ENCODE data around the gene CSKMT.
"Not testable (repeated sequence)": the region's sequence is repeated elsewhere in the genome, so short reads cannot be mapped to it uniquely, and the experiment has no call there.

CSKMT gene

GRCh38 chr11:62671608-62672389 lies 6.7 kb downstream of the CSKMT start, which contains the start of the genes LBHD1 and UQCC3:
Gene LBHD1, minus strand, starts transcription at chr11:62672267. Its CDS starts 2,236 bp downstream, at chr11:62670031.
Gene UQCC3, plus strand, starts transcription at chr11:62671673. Its CDS starts 73 bp downstream, at chr11:62671746.
- Histone ChIP-seq H4K20me1 (ENCODE audit: control insufficient read depth, insufficient read depth, low read depth, low read length) (no peaks in the 10 kb centered on the region), H3K36me3 (ENCODE audit: control insufficient read depth, low read length) (peaks cover 76% of the 10 kb centered on the region), H3K27me3 (ENCODE audit: control insufficient read depth, low read length) (no peaks in the 10 kb centered on the region), H3K79me2 (ENCODE audit: control insufficient read depth, low read length) (peaks cover 85% of the 10 kb centered on the region), H3K9me3 (ENCODE audit: control insufficient read depth, insufficient read depth, low read length) (no peaks in the 10 kb centered on the region), H3K27ac (ENCODE audit: low read depth, low read length) (peak within 1 kb of the TSS; percentile 92), H3K4me1 (ENCODE audit: control insufficient read depth, low read length) (peaks cover 64% of the 10 kb centered on the region), H3K4me2 (ENCODE audit: low read length) (peak within 1 kb of the TSS; percentile 99), H3K9me2 (replicated peaks; ENCODE audit: control insufficient read depth, low read length) (no peaks in the 10 kb centered on the region), H3F3A (ENCODE audit: control insufficient read depth, insufficient read depth) (peaks cover 45% of the 10 kb centered on the region), H3K4me3 (ENCODE audit: low read length) (peak within 1 kb of the TSS; percentile 95)
- TF ChIP-seq CTCF (IDR thresholded peaks at IDR 0.05; ENCODE audit: low read depth, low read length, poor library complexity, severe bottlenecking) = no peak
- no peak for TF ChIP-seq EZH2phosphoT487 (IDR thresholded peaks at IDR 0.05; ENCODE audit: borderline replicate concordance, low read length)

- Histone ChIP-seq H3F3A (ENCODE audit: control insufficient read depth, insufficient read depth) (peaks cover 42% of the 10 kb centered on the region), H3K9me3 (ENCODE audit: control insufficient read depth, insufficient read depth, low read length) (no peaks in the 10 kb centered on the region), H3K4me3 (ENCODE audit: low read length) (peak overlapping the region; percentile 95), H3K4me1 (ENCODE audit: control insufficient read depth, low read length) (peaks cover 61% of the 10 kb centered on the region), H3K9me2 (replicated peaks; ENCODE audit: control insufficient read depth, low read length) (no peaks in the 10 kb centered on the region), H3K79me2 (ENCODE audit: control insufficient read depth, low read length) (peaks cover 85% of the 10 kb centered on the region), H3K27me3 (ENCODE audit: control insufficient read depth, low read length) (no peaks in the 10 kb centered on the region), H3K27ac (ENCODE audit: low read depth, low read length) (peak overlapping the region; percentile 92; the same call in 1 of the 2 replicates), H4K20me1 (ENCODE audit: control insufficient read depth, insufficient read depth, low read depth, low read length) (no peaks in the 10 kb centered on the region), H3K4me2 (ENCODE audit: low read length) (peak overlapping the region; percentile 99), H3K36me3 (ENCODE audit: control insufficient read depth, low read length) (peaks cover 75% of the 10 kb centered on the region)
- TF ChIP-seq EZH2phosphoT487 (IDR thresholded peaks at IDR 0.05; ENCODE audit: borderline replicate concordance, low read length) (no peak), CTCF (IDR thresholded peaks at IDR 0.05; ENCODE audit: low read depth, low read length, poor library complexity, severe bottlenecking) (no peak)
Measured at GRCh38 chr11:62673196-62673525, 8.0 kb downstream of the CSKMT start.

- not testable (repeated sequence) for H4K20me1 ChIP-seq (ENCODE audit: control insufficient read depth, insufficient read depth, low read depth, low read length); H3K4me3 ChIP-seq (ENCODE audit: low read length); H3K9me2 ChIP-seq (replicated peaks; ENCODE audit: control insufficient read depth, low read length); H3K27ac ChIP-seq (ENCODE audit: low read depth, low read length); H3K9me3 ChIP-seq (ENCODE audit: control insufficient read depth, insufficient read depth, low read length); H3K27me3 ChIP-seq (ENCODE audit: control insufficient read depth, low read length); H3K4me2 ChIP-seq (ENCODE audit: low read length)
- H3K79me2 ChIP-seq (ENCODE audit: control insufficient read depth, low read length) = peaks cover 85% of the 10 kb centered on the region
- H3K4me1 ChIP-seq (ENCODE audit: control insufficient read depth, low read length) = peaks cover 53% of the 10 kb centered on the region
- H3K36me3 ChIP-seq (ENCODE audit: control insufficient read depth, low read length) = peaks cover 66% of the 10 kb centered on the region
- peaks cover 28% of the 10 kb centered on the region for H3F3A ChIP-seq (ENCODE audit: control insufficient read depth, insufficient read depth)
Measured at GRCh38 chr11:62675415-62675814, 10.3 kb downstream of the CSKMT start.

GRCh38 chr11:62676698-62677097 lies 11.6 kb downstream of the CSKMT start:
- Histone ChIP-seq H3K79me2 (ENCODE audit: control insufficient read depth, low read length) (peaks cover 73% of the 10 kb centered on the region), H3K4me2 (ENCODE audit: low read length) (0 out of 2 replicates have a peak overlapping the region, but pooled peaks have one; percentile 98), H3K9me2 (replicated peaks; ENCODE audit: control insufficient read depth, low read length) (no peaks in the 10 kb centered on the region), H3K36me3 (ENCODE audit: control insufficient read depth, low read length) (peaks cover 56% of the 10 kb centered on the region), H4K20me1 (ENCODE audit: control insufficient read depth, insufficient read depth, low read depth, low read length) (no peaks in the 10 kb centered on the region), H3K4me1 (ENCODE audit: control insufficient read depth, low read length) (peaks cover 55% of the 10 kb centered on the region), H3K27ac (ENCODE audit: low read depth, low read length) (no peak overlapping the region), H3K9me3 (ENCODE audit: control insufficient read depth, insufficient read depth, low read length) (no peaks in the 10 kb centered on the region), H3K4me3 (ENCODE audit: low read length) (no peak overlapping the region), H3K27me3 (ENCODE audit: control insufficient read depth, low read length) (no peaks in the 10 kb centered on the region), H3F3A (ENCODE audit: control insufficient read depth, insufficient read depth) (peaks cover 20% of the 10 kb centered on the region)
- TF ChIP-seq EZH2phosphoT487 (IDR thresholded peaks at IDR 0.05; ENCODE audit: borderline replicate concordance, low read length) (no peak), CTCF (IDR thresholded peaks at IDR 0.05; ENCODE audit: low read depth, low read length, poor library complexity, severe bottlenecking) (peak; percentile 18)

All from DOHH2 (cell line).